CD4-positive, alpha-beta T cell (primary cell): ENCODE measurements around the gene ELF1. TPM values are rescaled to one million over a fixed set of nuclear protein-coding genes. Genes with fewer than 3 reads are reported as not detected.
A peak's percentile ranks its signal among the peaks of the same experiment; 100 is the strongest.

Source experiments
- ATAC-seq: fragments of 200-7000 bp; cut with Tn5 transposase; one replicate; pipeline ENCODE4 v1.10.0; 2022; ENCODE audit warnings: mild to moderate bottlenecking; ENCODE audit not compliant: poor library complexity
- CTCF ChIA-PET: fragments of 350-600 bp; sonication (Branson Sonifier 250); formaldehyde crosslinking; loops from one replicate; lab custom pipeline; 2021; ENCODE audit warnings: antibody characterized with exemption, inconsistent platforms; lab: Charles Lee
- POLR2A ChIA-PET: fragments of 350-600 bp; sonication (Branson Sonifier 250); formaldehyde crosslinking; loops from one replicate; lab custom pipeline; 2021; ENCODE audit warnings: antibody characterized with exemption, inconsistent platforms; lab: Charles Lee
- DNase-seq, 14 experiments: peaks; one replicate each; pipeline ENCODE4 v3.0.0-alpha.2; 2013 to 2020; ENCODE audit warnings: mixed read lengths in 2 of 14
- H3K27ac ChIP-seq, 2 donors: one replicate each; pipeline versions ENCODE4 v1.5.1 to v1.7.0; 2013; ENCODE audit warnings: low read length in 2 of 2, low read depth in 1 of 2, mild to moderate bottlenecking in 1 of 2
- H3K27me3 ChIP-seq, 2 experiments: 1 replicate in 1 of 2; 2 replicates in 1 of 2; pipeline versions ENCODE4 v1.6.1 to v1.7.0; 2013; ENCODE audit warnings: low read length in 2 of 2, control low read depth in 1 of 2, mild to moderate bottlenecking in 1 of 2, moderate library complexity in 1 of 2; ENCODE audit not compliant: insufficient read depth in 2 of 2, control insufficient read depth in 1 of 2
- H3K36me3 ChIP-seq: one replicate; pipeline ENCODE4 v1.6.1; 2013; ENCODE audit warnings: low read length, control low read depth; ENCODE audit not compliant: insufficient read depth
- H3K4me1 ChIP-seq: one replicate; pipeline ENCODE4 v1.6.1; 2013; ENCODE audit warnings: low read length, control low read depth; ENCODE audit not compliant: insufficient read depth
- H3K4me3 ChIP-seq: one replicate; pipeline ENCODE4 v1.5.1; 2013; ENCODE audit warnings: mild to moderate bottlenecking, low read length, moderate library complexity
- H3K9me3 ChIP-seq, 2 experiments: 1 replicate in 1 of 2; 2 replicates in 1 of 2; pipeline versions ENCODE4 v1.6.1 to v1.7.0; 2013; ENCODE audit warnings: low read length in 2 of 2, mild to moderate bottlenecking in 2 of 2, control low read depth in 1 of 2, moderate library complexity in 1 of 2; ENCODE audit not compliant: control insufficient read depth in 1 of 2, insufficient read depth in 1 of 2
- H3K27ac Mint-ChIP-seq: one replicate; pipeline ENCODE4 v1.8.0; 2020; ENCODE audit warnings: mixed read lengths
- H3K27me3 Mint-ChIP-seq: one replicate; pipeline ENCODE4 v1.8.0; 2021; ENCODE audit warnings: mixed read lengths
- H3K36me3 Mint-ChIP-seq: one replicate; pipeline ENCODE4 v1.8.0; 2021; ENCODE audit warnings: low read depth, mixed read lengths
- H3K4me1 Mint-ChIP-seq: one replicate; pipeline ENCODE4 v1.8.0; 2021; ENCODE audit warnings: low read depth, mixed read lengths
- H3K4me3 Mint-ChIP-seq: one replicate; pipeline ENCODE4 v1.8.0; 2020; ENCODE audit warnings: mild to moderate bottlenecking, mixed read lengths
- H3K9me3 Mint-ChIP-seq: one replicate; pipeline ENCODE4 v1.8.0; 2020; ENCODE audit warnings: mixed read lengths
- intact Hi-C, 2 experiments: fragments of 100-400 bp; cut with DNase I in 1 of 2; cut with micrococcal nuclease in 1 of 2; formaldehyde crosslinking; loops; one replicate each; pipeline versions ENCODE4 v1.15.1 to v1.9.0; 2023 to 2025; cut with DNase I, micrococcal nuclease
- total RNA-seq, 174 experiments: library from RNA in 2 of 174; stranded (reverse) in 2 of 174; gene quantifications; one replicate each; pipeline ENCODE4 v1.2.3 and lab custom pipeline; 2021 to 2026
- TF ChIP-seq, protein P1 (sequence below): fragments of 200-600 bp; IDR thresholded peaks from one replicate; pipeline ENCODE4 v1.8.0; 2022; ENCODE audit warnings: antibody characterized with exemption, mild to moderate bottlenecking

ELF1 gene
- total RNA-seq, 2 experiments from 2014 or later, result 354 to 358 TPM

DNA sequence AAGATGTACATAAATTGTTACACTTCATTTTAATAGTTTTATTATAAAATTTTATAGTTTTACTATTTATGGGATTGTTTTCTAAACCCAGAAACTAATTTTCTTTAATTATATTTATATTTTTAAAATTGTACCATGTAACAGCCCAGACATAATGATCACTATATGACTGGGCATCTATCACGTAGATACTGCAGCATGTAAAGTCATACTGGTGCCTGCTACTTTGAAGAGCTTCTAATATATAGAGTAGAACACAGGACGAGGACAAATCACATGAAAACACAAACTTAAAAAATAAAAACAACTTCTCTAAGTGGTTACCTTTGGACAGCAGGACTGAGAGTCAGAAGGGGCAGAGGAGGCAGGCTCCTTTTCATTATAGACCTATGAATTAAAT is 5.3 kb downstream of the ELF1 start:
- Histone ChIP-seq H3K27ac (peak overlapping the region in 1 of 2 donors; percentile 10), H3K4me1 (peaks cover 21% of the 10 kb centered on the region), H3K9me3 (no peaks in the 10 kb centered on the region), H3K36me3 (peaks cover 25% of the 10 kb centered on the region), H3K4me3 (peak overlapping the region; percentile 52), H3K27me3 (no peaks in the 10 kb centered on the region)
- TF ChIP-seq, protein P1, sequence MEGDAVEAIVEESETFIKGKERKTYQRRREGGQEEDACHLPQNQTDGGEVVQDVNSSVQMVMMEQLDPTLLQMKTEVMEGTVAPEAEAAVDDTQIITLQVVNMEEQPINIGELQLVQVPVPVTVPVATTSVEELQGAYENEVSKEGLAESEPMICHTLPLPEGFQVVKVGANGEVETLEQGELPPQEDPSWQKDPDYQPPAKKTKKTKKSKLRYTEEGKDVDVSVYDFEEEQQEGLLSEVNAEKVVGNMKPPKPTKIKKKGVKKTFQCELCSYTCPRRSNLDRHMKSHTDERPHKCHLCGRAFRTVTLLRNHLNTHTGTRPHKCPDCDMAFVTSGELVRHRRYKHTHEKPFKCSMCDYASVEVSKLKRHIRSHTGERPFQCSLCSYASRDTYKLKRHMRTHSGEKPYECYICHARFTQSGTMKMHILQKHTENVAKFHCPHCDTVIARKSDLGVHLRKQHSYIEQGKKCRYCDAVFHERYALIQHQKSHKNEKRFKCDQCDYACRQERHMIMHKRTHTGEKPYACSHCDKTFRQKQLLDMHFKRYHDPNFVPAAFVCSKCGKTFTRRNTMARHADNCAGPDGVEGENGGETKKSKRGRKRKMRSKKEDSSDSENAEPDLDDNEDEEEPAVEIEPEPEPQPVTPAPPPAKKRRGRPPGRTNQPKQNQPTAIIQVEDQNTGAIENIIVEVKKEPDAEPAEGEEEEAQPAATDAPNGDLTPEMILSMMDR, result no peak
- H3K4me1 Mint-ChIP-seq, result peaks cover 69% of the 10 kb centered on the region
- CTCF ChIA-PET, result interaction anchor here (1.1 to 3.6 kb wide), 6 partner anchors 11 to 92 kb away, joined by 3 to 17 read pairs (median 4); no protein-coding TSS in a partner anchor
- peaks cover 58% of the 10 kb centered on the region for H3K36me3 Mint-ChIP-seq
- peak overlapping the region; percentile 94 for H3K27ac Mint-ChIP-seq
- no peaks in the 10 kb centered on the region for H3K27me3 Mint-ChIP-seq
- no peaks in the 10 kb centered on the region for H3K9me3 Mint-ChIP-seq
- intact Hi-C loops, result loop anchor here in 1 of 2 experiments (10.0 kb wide), 2 partner anchors 49 to 1261 kb away; partner anchors contain the start of gene AKAP11
- H3K4me3 Mint-ChIP-seq, result peak overlapping the region; percentile 92
- no peak for ATAC-seq
- DNase-seq, result no peak
- POLR2A ChIA-PET, result interaction anchor here (0.6 to 9.3 kb wide), 6 partner anchors 7 to 92 kb away, joined by 3 to 152 read pairs (median 12); partner anchors contain the start of gene WBP4

DNA sequence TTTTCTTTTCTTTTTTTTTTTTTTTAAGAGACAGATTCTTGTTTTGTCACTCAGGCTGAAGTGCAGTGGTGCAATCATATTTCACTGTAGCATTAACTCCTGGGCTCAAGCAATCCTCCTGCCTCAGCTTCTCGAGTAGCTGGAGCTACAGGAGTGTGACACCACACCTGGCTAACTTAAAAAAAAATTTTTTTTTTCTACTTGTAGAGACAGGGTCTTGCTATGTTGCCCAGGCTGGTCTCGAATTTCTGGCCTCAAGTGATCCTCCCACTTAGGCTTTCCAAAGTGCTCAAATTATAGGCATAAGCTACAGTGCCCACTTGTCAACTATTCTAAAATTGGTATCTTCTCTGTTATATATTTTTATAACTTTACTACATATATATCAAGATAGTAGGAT is 6.6 kb downstream of the ELF1 start:
- Histone ChIP-seq H3K27me3 (no peaks in the 10 kb centered on the region), H3K4me1 (peaks cover 30% of the 10 kb centered on the region), H3K4me3 (no peak overlapping the region), H3K36me3 (peaks cover 25% of the 10 kb centered on the region), H3K9me3 (no peaks in the 10 kb centered on the region), H3K27ac (no peak overlapping the region)
- ATAC-seq (no peak), DNase-seq (no peak)
- Mint-ChIP-seq H3K9me3 (no peaks in the 10 kb centered on the region), H3K27me3 (no peaks in the 10 kb centered on the region), H3K4me3 (peak overlapping the region; percentile 12), H3K36me3 (peaks cover 54% of the 10 kb centered on the region), H3K4me1 (peaks cover 79% of the 10 kb centered on the region), H3K27ac (peak overlapping the region; percentile 77)
- ChIA-PET POLR2A (interaction anchor here (0.6 to 9.3 kb wide), 9 partner anchors 9 to 449 kb away, joined by 3 to 152 read pairs (median 4); partner anchors contain the start of gene WBP4), CTCF (interaction anchor here (0.7 to 3.6 kb wide), 5 partner anchors 8 to 42 kb away, joined by 3 to 17 read pairs (median 5); no protein-coding TSS in a partner anchor)
- TF ChIP-seq, protein P1, result no peak
- intact Hi-C loops, result loop anchor here in 1 of 2 experiments (10.0 kb wide), 2 partner anchors 48 to 1262 kb away; partner anchors contain the start of gene AKAP11

DNA sequence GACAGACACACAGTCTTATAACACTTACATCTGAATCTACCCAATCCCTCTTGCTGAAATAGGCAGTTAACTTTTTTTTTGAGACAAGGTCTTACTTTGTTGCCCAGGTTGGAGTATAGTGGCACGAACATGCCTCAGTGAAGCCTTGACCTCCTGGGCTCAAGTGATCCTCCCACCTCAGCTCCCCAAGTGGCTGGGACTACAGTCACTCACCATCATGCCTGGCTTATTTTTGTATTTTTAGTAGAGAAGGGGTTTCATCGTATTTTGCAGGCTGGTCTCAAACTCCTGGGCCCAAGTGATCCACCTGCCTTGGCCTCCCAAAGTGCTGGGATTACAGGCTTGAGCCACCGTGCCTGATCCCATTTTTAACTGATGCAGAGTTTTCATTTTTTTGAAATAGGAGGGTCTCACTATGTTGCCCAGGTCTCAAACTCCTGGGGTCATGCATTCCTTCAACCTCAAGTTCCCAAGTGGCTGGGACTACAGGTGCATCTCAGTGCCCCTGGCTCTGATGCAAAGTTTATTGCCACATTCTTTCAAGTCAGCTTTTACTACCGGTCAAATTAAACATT is 7.6 kb downstream of the ELF1 start:
- no peak overlapping the region for H3K4me3 ChIP-seq

More for the DNA sequence above, 7.6 kb downstream of the ELF1 start:
- Histone ChIP-seq H3K4me1 (peaks cover 34% of the 10 kb centered on the region), H3K36me3 (peaks cover 25% of the 10 kb centered on the region), H3K9me3 (no peaks in the 10 kb centered on the region), H3K27me3 (no peaks in the 10 kb centered on the region), H3K27ac (no peak overlapping the region)
- DNase-seq, result no peak
- TF ChIP-seq, protein P1, result no peak
- Mint-ChIP-seq H3K27ac (peak overlapping the region; percentile 77), H3K27me3 (no peaks in the 10 kb centered on the region), H3K4me1 (peaks cover 80% of the 10 kb centered on the region), H3K9me3 (no peaks in the 10 kb centered on the region), H3K36me3 (peaks cover 45% of the 10 kb centered on the region), H3K4me3 (peak overlapping the region; percentile 47)
- intact Hi-C loops, result loop anchor here in 1 of 2 experiments (10.0 kb wide), 2 partner anchors 47 to 1263 kb away; partner anchors contain the start of gene AKAP11
- ChIA-PET POLR2A (interaction anchor here (0.7 to 2.4 kb wide), 11 partner anchors 8 to 90 kb away, joined by 3 to 11 read pairs (median 3); partner anchors contain the start of genes ELF1 and WBP4), CTCF (interaction anchor here (0.8 to 6.0 kb wide), 5 partner anchors 8 to 48 kb away, joined by 3 to 23 read pairs (median 4); partner anchors contain the start of gene ELF1)
- ATAC-seq, result no peak
